Left renal cortex interstitium (tissue), 4 donors: ENCODE measurements around the gene FBN2. TPM values are rescaled to one million over a fixed set of nuclear protein-coding genes. Genes with fewer than 3 reads are reported as not detected.
"Not testable (repeated sequence)": the region's sequence is repeated elsewhere in the genome, so short reads cannot be mapped to it uniquely, and the experiment has no call there.

ENCODE experiments used
- DNase-seq, 4 donors: peaks; one replicate each; pipeline ENCODE4 v3.0.0-alpha.2; 2013; ENCODE audit warnings: low read depth in 4 of 4, low spot score in 2 of 4, missing footprints in 1 of 4
- polyA plus RNA-seq, 4 donors: library from polyadenylated mRNA; unstranded; fragments of 120-200 nt; gene quantifications; one replicate each; pipeline ENCODE4 v1.2.1, GENCODE V29; 2013; ENCODE audit not compliant: insufficient read length in 4 of 4

The FBN2 gene
- polyA plus RNA-seq, 4 donors, result 73.7 to 110 (median 92.8) TPM

DNA sequence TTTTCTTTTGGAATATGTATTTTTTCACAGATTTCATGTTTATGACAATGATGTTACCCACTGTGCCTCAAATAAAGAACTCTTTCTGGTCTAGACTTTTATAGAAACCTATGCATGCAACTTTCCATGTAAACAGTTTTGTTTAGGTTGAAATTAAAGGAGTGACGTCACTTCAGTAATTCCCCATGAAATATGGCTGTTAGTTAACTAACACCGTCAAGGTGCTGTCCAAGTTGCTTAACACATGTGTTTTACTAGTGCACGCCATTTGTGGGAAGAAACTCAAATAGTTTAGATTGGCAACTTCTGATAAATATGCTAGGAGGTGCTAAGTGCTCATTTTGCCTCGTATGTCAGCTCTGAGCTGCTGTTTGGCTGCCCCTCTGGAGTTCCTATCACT is 102.2 kb downstream of the FBN2 start:
- no peak for DNase-seq

DNA sequence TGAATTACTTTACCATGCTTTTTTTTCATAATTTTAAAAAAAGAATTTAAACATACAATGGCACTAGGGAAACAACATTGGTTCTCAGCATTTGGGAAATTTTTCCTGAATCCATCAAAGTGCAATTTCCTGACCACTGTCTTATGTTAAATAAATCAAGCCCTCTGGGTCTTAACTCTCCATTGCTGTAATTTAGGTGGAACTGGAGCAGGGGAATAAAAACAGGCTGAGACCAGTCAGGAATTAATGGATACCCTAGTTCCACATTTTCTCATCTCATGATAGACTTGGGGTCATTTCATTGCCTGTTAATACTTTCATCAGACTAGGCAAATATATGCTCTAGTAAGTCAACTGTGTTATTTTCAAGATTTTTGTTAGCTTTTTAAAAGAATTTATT is 103.1 kb downstream of the FBN2 start:
- no peak for DNase-seq

DNA sequence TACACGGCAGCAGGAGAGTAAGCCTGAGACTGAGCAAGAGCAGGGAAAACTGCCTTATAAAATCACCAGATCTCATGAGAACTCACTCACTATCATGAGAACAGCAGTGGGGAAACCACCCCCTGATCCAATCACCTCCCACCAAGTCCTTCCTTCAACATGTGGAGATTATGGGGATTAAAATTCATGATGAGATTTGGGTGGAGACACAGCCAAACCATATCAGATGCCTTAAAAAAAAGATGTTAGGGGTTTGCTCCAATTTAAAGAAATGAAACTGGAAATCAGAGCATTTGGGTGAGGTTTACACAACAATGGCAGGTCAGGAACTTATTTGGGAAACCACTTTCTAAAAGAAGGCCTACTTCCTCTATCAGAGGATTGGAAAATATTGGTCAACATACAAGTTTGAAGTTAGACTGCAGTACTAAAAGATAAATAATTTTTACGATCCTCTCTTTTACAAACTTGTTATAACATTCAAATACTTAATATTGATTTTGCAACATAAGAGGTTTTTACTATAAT is 105.1 kb downstream of the FBN2 start:
- DNase-seq, result no peak

DNA sequence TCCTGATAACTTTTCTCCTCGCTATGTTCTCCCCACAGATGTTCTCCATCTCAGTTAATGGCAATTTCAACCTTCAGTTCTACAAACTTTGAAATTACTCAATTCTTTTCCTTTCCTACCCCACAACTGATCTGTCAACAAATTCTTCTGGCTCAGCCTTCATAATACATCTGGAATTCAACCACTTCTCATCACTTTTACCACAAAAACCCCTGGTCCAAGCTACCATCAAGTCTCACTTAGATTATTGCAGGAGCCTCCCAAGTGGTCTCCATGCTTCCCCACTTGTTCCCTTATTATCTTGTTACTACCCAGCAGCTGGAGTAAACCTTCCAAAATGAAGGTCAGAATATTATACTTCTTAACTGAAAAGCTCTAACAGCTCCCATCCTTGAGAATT is 110.1 kb downstream of the FBN2 start:
- no peak for DNase-seq

DNA sequence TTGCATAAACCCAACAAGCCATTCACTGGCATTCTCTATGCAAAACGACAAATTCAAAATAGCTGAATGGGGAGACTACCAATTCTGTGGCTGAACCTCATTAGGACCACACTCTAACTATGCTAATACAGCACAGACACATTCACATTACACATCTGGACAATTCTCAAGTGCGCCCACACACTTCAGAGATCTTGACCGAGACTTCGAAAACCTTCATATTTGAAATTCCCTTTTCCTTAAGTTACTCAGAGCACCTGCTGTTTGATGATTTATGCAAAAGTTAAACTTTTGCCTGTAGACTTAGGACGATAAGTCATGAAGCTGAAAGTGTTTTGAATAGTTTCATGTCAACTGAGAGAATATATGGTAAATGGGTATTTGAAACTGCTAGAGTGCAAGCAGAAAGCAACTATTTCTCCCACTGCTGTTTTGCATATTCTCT is 111.9 kb downstream of the FBN2 start:
- DNase-seq, result no peak

DNA sequence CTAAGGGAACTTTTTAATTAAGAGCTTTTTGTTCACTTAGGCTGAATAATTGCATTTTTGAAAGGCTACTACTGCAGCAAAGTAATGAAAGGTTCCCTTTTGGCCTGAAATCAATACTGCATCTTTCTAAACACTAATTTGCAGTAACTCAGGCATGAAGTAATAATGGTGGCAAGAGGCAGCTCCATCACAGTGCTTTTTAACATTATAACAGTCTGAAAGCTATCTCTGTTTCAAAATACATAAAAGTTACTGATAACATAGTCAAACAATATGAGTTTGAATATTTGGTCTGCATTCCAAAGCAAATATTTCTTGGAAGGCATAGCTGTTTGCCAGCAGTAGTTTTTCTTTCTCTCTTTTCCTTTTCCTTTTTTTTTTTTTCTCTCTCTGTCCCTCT is 113.4 kb downstream of the FBN2 start:
- DNase-seq, result no peak

DNA sequence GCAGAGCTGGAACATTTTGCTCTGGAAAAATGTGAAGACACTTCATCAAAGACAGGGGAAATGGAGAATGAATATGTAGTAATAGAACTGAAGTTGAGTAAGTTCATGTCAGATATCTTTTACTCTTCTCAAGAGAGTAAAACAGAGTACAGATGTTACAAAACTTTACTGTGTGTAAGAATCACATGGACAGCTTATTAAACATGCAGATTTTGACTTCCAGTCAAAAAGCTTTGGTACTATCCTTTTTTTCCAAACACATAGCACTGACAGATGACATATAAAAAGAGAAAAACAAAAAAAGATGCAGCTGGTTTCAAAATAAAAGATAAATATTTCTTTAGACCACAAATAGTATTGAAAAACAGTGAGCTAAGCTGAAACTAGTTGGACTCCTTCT is 115.4 kb downstream of the FBN2 start:
- no peak for DNase-seq

DNA sequence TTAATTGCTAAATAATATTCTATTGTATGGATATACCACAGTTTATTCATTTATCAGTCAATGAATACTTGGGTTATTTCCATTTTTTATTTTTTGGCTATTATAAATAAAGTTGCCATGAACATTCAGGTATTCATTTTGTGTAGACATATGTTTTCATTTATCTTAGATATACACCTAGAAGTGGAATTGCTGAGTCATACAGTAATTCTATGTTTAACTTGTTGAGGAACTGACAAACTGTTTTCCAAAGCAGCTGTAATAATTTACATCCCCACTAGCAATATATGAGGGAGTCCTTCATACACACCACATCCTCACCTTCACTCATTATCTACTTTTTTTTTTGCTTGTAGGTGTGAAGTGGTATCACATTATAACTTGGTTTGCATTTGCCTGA is 123.6 kb downstream of the FBN2 start:
- DNase-seq, result no peak

DNA sequence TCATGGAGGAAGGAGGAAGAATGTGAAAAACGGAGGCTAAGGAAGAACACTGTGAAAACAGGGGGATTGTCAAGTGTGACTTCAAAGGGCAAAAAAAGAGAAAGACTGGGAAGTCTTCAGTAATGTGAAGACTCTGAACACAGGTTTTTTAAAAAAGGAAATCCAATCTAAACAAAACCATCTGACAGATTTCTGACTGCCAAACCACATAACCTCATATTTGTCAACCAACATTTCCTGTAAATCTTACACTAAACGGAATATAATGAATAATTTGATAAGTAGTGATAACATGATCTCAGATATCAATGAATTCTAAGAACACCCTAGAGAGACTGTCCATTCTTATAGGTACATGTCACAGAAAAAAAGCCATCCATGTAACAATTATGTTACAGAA is 124.7 kb downstream of the FBN2 start:
- DNase-seq, result no peak

DNA sequence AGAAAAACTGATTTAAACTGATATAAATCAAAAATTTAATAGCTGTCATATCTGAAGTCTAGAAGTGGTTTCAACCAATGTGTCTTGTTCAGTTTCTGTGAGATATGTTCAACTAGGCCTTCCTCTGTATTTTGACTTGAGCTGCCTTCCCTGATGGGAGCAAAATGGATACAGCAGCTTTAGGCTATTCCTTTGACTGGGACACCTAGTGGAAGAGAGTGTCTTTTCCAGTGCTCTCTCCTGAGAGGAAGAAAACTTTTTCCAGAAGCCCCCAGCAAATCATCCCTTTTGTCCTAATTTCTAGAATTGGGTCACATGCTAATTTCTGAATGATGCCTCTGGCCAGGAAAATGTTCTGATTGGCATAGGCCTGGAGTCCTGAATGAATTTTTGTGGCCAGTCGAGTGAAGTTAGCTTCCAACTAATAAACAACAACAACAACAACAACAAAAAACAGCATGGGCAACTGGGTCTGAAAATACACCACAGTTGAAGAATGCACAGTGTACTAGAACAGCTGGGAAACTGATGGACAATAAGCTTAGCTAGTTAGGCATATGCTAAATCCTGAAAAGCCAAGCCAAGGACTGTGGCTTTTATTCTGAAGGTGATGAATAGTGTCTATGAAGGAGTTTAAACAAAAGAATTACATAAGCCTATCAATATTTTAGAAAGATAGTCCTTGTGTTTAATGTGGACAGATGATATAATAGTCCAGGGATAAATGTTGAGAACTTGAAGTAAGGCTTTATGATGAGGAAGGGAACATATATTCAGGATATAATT is 125.7 kb downstream of the FBN2 start:
- DNase-seq, result no peak

DNA sequence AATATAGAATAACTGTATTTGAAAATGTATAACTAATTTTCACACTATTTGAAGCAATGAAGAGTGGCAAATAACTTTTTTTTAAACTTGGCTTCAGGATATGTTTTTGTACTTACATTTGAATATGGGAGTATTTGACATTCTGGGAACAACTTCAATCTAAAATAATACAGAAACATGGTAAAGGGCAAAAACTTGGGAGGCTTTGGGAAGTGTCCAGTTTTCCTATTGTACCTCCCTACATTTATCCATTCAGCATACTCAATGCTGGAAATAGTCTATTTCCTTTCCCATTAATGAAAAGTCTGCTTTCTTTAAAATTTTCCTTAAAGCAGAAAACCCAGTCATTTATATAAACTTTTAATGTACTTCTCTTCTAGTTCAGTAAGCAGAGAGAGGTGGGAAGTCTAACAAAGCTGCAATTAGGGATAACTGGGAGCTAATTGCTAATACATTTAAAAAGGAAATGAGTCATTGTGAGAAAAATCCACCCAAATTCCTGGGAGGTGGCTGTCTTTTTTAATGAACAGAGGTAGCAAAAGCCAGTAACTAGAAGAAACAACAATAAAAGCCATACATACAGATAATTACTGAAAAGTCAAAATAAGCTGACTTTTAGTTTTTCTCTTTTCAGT is 128.8 kb downstream of the FBN2 start:
- DNase-seq, result no peak

DNA sequence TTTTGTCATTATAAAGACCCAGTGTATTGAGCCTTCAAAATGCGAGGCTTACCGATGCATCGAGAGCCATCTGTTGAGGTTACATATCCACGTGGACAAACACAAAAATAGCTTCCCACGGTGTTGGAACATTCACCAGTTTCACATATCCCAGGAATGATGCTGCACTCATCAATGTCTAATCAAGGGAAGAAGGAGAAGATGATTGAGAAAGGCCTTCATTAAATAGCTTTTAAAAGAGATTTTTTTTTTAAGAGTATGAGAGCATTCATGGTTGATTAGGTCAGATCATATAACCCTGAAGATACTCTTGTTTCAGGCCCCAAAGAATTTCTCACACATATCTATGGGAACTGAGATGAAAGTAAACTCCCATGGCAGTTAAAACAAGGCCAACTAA is 129.4 kb downstream of the FBN2 start:
- DNase-seq, result no peak

DNA sequence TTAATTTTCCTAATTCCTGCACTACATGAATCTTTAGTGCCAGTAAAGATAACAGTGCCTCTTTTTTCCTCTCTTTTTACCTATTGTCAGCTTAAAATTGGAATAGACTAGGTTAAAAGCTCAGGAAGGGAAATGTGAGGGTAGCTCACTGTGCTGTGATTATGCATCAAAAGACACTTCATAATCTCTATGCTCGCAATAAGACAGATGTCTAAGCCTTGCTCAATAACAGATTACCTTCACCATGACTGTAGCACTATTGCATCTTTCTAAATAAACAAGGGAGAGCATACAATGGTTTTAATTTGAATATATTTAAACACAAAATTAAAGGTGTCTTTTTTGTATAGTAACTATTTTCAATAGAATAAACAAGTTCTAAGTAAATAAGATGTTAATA is 130.1 kb downstream of the FBN2 start:
- no peak for DNase-seq

DNA sequence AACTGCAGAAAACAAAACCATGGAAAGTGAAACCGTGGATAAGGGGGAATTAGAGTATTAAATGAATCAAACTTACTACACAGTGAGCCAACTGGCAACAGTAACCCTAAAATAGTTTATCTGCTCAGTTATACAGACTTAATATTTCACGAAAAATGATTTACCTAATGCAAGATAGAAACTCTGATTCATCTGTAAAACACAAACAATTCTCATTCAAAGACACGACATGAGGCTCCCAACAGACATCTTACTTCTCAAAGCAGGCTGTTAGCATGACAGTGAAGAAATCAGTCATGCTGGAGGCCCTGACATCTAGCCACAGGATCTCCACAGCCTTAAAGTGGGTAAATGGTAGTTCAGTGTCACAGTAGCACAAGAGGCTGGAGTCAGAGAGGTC is 131.2 kb downstream of the FBN2 start:
- DNase-seq, result no peak

DNA sequence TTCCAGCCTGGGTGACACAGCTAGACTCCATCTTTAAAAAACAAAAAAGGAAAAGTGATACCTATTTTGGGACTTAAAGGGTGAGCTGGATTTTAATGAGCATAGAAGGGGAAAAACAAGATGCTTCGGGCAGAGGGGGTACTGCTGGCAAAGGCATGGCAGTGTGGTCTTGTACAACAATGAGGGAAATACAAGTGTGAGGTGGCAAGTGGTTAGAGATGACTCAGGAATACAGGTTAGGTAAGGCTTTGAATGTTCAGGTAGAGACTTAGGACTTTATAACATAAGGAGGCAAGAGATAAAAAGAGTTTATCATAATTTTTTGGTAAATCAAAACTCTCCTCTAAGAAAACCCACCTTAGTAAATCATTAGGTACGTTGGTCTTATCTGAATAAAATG is 132.9 kb downstream of the FBN2 start:
- DNase-seq, result no peak

DNA sequence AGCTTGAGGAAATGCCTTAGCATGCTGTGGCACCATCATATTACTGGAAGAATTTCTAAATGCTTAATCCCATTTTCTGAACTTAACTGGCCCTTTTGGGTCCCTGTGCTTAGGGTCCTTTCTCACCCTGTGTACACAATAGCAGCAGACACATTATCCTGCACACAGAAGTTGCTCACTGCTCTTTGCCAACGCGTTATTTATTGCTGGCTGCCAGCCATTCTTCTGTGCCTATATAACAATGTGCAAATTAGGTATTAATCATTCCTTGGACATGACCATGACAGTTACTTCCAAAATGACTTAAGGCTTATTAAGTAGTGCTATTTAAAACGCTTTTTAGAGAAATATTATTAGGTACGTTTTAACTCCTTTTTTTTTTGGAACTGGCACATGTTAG is 134.7 kb downstream of the FBN2 start:
- no peak for DNase-seq

DNA sequence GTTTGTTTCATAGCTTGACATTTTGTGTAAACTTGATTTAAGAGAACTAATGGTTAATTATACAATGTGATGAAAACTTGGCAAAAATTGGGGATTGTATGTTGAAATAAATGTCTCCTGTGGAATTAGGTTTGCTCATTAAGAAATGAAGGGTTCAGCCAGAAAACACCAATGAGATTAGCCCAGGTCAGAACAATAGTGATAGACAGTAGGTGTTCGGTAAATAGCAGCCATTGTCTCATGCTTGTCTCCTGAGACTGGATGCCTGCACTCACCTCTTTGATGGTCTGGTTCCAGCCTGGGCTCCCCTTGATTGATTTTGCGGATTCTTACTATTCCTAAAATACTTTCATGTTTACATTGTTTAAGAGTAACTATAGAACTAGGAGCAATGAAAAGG is 135.5 kb downstream of the FBN2 start:
- no peak for DNase-seq

DNA sequence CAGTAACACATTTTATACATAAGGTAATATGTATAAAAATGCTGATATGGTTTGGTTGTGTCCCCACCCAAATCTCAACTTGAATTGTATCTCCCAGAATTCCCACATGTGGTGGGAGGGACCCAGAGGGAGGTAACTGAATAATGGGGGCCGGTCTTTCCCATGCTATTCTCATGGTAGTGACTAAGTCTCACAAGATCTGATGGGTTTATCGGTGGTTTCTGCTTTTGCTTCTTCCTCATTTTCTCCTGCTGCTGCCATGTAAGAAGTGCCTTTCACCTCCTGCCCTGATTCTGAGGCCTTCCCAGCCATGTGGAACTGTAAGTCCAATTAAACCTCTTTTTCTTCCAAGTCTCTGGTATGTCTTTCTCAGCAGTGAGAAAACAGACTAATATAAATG is 137.3 kb downstream of the FBN2 start:
- not testable (repeated sequence) for DNase-seq

DNA sequence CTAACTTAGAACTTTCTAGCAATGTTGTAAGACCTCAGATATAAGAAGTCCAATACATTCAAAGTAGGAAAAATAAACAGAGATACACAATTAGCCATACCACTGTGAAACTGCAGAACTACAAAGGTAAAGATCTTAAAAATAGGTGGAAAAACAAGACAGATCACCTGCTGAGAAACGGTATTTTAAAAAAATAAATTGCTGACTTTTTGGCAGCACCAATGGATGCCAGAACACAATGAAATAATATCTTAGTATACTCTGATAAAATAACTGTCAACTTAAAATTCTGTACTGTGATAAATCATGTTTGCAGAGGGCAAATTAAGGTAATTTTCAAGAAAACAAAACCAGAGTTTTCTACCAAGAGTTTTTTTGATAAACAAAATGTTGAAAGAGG is 138.9 kb downstream of the FBN2 start:
- no peak for DNase-seq

DNA sequence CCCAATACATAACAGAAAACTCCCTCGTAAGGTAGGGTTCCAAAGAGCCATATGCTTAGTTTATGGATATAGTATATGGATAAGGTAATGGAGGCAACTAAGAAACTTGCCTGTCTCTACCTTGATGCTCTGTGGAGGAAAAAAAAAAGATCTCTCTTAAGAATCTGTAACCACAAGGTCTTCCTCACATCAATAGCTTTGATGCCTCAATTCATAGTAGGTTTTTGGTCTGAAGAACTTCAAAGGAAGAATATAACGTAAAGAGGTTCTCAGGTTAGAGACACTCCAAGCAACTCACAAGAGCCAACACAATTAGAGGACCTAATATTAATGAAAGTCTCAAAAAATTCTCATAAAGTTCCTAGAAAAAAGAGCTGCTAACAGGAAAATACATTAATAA is 140.2 kb downstream of the FBN2 start:
- DNase-seq, result no peak

DNA sequence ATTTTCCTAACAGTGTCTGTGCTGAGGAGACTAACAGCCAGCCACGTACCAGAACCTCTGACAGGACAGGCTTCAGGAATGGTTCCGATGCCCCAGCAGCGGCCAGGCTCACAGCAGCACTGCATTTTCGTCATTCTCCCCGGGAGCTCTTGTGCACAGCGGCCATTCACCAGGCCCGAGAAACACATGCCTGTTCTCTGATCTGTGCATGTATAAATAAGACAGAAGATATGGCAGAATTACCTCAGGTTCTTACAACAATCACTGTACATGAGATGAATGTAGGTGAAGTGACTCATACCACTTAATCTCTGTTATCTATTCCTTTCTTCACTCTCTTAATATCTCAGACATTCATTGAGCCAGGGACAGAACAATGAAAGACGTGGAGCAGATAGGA is 143.0 kb downstream of the FBN2 start:
- no peak for DNase-seq

DNA sequence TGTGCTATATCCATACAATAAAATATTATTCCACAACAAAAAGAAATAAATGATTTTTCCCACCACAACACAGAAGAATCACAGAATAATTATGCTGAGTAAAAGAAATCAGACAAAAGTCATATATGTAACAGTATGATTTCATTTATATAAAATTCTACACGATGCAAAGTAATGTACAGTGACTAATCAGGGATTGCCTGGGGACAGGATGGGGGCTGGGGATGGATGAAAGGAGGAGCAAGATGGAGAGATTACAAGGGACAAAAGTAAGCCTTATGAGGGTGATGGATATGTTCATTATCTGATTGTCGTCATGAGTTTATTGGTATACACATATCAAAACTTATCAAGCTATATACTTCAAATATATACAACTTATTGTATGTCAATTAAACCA is 154.0 kb downstream of the FBN2 start:
- no peak for DNase-seq
